ENCODE data around the gene PER2.

DNA sequence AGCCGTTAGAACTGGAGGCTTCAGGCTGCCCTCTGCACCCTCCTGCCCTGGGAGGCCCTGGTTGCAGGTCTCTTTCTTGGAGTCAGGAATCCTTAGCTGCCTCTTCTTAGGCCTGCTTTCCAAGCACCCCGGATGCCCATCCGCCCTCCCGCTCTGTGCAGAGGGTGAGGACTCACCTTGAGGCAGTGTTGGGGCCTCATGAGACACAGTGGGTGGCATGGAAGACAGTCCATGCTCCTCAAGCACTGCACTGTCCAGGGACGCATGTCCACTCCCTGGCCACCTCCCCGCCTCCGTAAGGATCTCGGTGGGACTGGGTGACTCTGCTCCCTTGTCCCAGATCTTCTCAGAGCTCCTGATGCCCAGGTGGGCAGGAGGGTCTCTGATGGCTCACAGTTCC is 26.2 kb upstream of the PER2 start:
- TF ChIP-seq, protein P1, sequence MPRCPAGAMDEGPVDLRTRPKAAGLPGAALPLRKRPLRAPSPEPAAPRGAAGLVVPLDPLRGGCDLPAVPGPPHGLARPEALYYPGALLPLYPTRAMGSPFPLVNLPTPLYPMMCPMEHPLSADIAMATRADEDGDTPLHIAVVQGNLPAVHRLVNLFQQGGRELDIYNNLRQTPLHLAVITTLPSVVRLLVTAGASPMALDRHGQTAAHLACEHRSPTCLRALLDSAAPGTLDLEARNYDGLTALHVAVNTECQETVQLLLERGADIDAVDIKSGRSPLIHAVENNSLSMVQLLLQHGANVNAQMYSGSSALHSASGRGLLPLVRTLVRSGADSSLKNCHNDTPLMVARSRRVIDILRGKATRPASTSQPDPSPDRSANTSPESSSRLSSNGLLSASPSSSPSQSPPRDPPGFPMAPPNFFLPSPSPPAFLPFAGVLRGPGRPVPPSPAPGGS (IDR thresholded peaks at IDR 0.05; ENCODE audit: borderline replicate concordance, insufficient read depth, low read depth, low read length, poor library complexity, severe bottlenecking), result no peak
- TF ChIP-seq EZH2 (IDR thresholded peaks at IDR 0.05; ENCODE audit: borderline replicate concordance, control insufficient read depth, low read depth, low read length), result no peak
- TF ChIP-seq, protein P2, sequence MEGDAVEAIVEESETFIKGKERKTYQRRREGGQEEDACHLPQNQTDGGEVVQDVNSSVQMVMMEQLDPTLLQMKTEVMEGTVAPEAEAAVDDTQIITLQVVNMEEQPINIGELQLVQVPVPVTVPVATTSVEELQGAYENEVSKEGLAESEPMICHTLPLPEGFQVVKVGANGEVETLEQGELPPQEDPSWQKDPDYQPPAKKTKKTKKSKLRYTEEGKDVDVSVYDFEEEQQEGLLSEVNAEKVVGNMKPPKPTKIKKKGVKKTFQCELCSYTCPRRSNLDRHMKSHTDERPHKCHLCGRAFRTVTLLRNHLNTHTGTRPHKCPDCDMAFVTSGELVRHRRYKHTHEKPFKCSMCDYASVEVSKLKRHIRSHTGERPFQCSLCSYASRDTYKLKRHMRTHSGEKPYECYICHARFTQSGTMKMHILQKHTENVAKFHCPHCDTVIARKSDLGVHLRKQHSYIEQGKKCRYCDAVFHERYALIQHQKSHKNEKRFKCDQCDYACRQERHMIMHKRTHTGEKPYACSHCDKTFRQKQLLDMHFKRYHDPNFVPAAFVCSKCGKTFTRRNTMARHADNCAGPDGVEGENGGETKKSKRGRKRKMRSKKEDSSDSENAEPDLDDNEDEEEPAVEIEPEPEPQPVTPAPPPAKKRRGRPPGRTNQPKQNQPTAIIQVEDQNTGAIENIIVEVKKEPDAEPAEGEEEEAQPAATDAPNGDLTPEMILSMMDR (IDR thresholded peaks at IDR 0.05 in 2 of 3, conservative IDR thresholded peaks at IDR 0.05 in 1 of 3; ENCODE audit: control insufficient read depth in 2 of 3, extremely low read depth in 1 of 3, insufficient read depth in 1 of 3, low read depth in 3 of 3, low read length in 3 of 3), result no peak
- no peak for TF ChIP-seq ZNF384 (IDR thresholded peaks at IDR 0.05; ENCODE audit: borderline replicate concordance, low read depth, low read length)
- TF ChIP-seq CHD2 (IDR thresholded peaks at IDR 0.05; ENCODE audit: borderline replicate concordance, low read depth, low read length), result no peak
- no peak for TF ChIP-seq IKZF1 (conservative IDR thresholded peaks at IDR 0.05)
- no peak for TF ChIP-seq SUZ12 (IDR thresholded peaks at IDR 0.05; ENCODE audit: unreplicated experiment)
- no peak for TF ChIP-seq RAD21 (IDR thresholded peaks at IDR 0.05; ENCODE audit: insufficient read depth, low read depth, low read length)
- TF ChIP-seq IKZF2 (IDR thresholded peaks at IDR 0.05), result no peak
- TF ChIP-seq HCFC1 (IDR thresholded peaks at IDR 0.05; ENCODE audit: low read length), result no peak
- TF ChIP-seq POLR2A (IDR thresholded peaks at IDR 0.05; ENCODE audit: low read depth, low read length), result no peak
- TF ChIP-seq, protein P3, sequence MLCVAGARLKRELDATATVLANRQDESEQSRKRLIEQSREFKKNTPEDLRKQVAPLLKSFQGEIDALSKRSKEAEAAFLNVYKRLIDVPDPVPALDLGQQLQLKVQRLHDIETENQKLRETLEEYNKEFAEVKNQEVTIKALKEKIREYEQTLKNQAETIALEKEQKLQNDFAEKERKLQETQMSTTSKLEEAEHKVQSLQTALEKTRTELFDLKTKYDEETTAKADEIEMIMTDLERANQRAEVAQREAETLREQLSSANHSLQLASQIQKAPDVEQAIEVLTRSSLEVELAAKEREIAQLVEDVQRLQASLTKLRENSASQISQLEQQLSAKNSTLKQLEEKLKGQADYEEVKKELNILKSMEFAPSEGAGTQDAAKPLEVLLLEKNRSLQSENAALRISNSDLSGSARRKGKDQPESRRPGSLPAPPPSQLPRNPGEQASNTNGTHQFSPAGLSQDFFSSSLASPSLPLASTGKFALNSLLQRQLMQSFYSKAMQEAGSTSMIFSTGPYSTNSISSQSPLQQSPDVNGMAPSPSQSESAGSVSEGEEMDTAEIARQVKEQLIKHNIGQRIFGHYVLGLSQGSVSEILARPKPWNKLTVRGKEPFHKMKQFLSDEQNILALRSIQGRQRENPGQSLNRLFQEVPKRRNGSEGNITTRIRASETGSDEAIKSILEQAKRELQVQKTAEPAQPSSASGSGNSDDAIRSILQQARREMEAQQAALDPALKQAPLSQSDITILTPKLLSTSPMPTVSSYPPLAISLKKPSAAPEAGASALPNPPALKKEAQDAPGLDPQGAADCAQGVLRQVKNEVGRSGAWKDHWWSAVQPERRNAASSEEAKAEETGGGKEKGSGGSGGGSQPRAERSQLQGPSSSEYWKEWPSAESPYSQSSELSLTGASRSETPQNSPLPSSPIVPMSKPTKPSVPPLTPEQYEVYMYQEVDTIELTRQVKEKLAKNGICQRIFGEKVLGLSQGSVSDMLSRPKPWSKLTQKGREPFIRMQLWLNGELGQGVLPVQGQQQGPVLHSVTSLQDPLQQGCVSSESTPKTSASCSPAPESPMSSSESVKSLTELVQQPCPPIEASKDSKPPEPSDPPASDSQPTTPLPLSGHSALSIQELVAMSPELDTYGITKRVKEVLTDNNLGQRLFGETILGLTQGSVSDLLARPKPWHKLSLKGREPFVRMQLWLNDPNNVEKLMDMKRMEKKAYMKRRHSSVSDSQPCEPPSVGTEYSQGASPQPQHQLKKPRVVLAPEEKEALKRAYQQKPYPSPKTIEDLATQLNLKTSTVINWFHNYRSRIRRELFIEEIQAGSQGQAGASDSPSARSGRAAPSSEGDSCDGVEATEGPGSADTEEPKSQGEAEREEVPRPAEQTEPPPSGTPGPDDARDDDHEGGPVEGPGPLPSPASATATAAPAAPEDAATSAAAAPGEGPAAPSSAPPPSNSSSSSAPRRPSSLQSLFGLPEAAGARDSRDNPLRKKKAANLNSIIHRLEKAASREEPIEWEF (IDR thresholded peaks at IDR 0.05; ENCODE audit: insufficient replicate concordance, low read depth, low read length), result no peak
- TF ChIP-seq, protein P4, sequence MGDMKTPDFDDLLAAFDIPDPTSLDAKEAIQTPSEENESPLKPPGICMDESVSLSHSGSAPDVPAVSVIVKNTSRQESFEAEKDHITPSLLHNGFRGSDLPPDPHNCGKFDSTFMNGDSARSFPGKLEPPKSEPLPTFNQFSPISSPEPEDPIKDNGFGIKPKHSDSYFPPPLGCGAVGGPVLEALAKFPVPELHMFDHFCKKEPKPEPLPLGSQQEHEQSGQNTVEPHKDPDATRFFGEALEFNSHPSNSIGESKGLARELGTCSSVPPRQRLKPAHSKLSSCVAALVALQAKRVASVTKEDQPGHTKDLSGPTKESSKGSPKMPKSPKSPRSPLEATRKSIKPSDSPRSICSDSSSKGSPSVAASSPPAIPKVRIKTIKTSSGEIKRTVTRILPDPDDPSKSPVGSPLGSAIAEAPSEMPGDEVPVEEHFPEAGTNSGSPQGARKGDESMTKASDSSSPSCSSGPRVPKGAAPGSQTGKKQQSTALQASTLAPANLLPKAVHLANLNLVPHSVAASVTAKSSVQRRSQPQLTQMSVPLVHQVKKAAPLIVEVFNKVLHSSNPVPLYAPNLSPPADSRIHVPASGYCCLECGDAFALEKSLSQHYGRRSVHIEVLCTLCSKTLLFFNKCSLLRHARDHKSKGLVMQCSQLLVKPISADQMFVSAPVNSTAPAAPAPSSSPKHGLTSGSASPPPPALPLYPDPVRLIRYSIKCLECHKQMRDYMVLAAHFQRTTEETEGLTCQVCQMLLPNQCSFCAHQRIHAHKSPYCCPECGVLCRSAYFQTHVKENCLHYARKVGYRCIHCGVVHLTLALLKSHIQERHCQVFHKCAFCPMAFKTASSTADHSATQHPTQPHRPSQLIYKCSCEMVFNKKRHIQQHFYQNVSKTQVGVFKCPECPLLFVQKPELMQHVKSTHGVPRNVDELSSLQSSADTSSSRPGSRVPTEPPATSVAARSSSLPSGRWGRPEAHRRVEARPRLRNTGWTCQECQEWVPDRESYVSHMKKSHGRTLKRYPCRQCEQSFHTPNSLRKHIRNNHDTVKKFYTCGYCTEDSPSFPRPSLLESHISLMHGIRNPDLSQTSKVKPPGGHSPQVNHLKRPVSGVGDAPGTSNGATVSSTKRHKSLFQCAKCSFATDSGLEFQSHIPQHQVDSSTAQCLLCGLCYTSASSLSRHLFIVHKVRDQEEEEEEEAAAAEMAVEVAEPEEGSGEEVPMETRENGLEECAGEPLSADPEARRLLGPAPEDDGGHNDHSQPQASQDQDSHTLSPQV (IDR thresholded peaks at IDR 0.05), result no peak

Data from GM12878 (cell line).